Kidney epithelial cell (primary cell): ENCODE results near the gene TMEM151B. TPM values are rescaled to one million over a fixed set of nuclear protein-coding genes. Genes with fewer than 3 reads are reported as not detected.

Experiments
- DNase-seq: peaks from one replicate; pipeline ENCODE4 v3.0.0-alpha.2; 2010; ENCODE audit warnings: low read depth
- H3K27me3 ChIP-seq: 2 replicates; pipeline ENCODE4 v1.6.0; 2011; ENCODE audit warnings: low read length; ENCODE audit not compliant: control insufficient read depth, insufficient read depth
- H3K36me3 ChIP-seq: 2 replicates; pipeline ENCODE4 v1.5.1; 2011; ENCODE audit warnings: low read length; ENCODE audit not compliant: control insufficient read depth, insufficient read depth
- H3K4me3 ChIP-seq: 2 replicates; pipeline ENCODE4 v1.5.1; 2011; ENCODE audit warnings: low read depth, mild to moderate bottlenecking, control low read depth, low read length
- CTCF ChIP-seq: IDR thresholded peaks from 2 replicates; pipeline ENCODE4 v1.5.1; 2011; ENCODE audit warnings: mild to moderate bottlenecking, moderate library complexity, low read length, control low read depth, inconsistent platforms; ENCODE audit not compliant: insufficient read depth, poor library complexity, severe bottlenecking
- total RNA-seq: library from RNA; depleted of rRNA; stranded (reverse); fragments of >200 nt; gene quantifications from 2 replicates; pipeline ENCODE4 v1.2.3, GENCODE V29; 2015

The TMEM151B gene
- total RNA-seq, 1 donor from 2014 or later = 0.13 TPM

GRCh38 chr6:44285552-44286284, 15.5 kb downstream of the TMEM151B start:
- Histone ChIP-seq H3K27me3 (peaks cover 34% of the 10 kb centered on the region), H3K36me3 (no peaks in the 10 kb centered on the region), H3K4me3 (no peak overlapping the region)
- no peak for TF ChIP-seq CTCF
- no peak for DNase-seq

GRCh38 chr6:44286285-44286565, 16.0 kb downstream of the TMEM151B start:
- no peak for TF ChIP-seq CTCF
- no peak overlapping the region for H3K4me3 ChIP-seq
- peaks cover 33% of the 10 kb centered on the region for H3K27me3 ChIP-seq
- H3K36me3 ChIP-seq = no peaks in the 10 kb centered on the region
- DNase-seq = no peak

- Histone ChIP-seq H3K36me3 (no peaks in the 10 kb centered on the region), H3K27me3 (peaks cover 38% of the 10 kb centered on the region), H3K4me3 (no peak overlapping the region)
- no peak for DNase-seq
- TF ChIP-seq CTCF = no peak
Measured at GRCh38 chr6:44286747-44287146, 16.5 kb downstream of the TMEM151B start.

GRCh38 chr6:44289726-44290260, 19.5 kb downstream of the TMEM151B start:
- H3K27me3 ChIP-seq = peaks cover 45% of the 10 kb centered on the region
- no peak for TF ChIP-seq CTCF

GRCh38 chr6:44291841-44292240, 21.6 kb downstream of the TMEM151B start:
- DNase-seq = no peak
- TF ChIP-seq CTCF = no peak
- Histone ChIP-seq H3K27me3 (peaks cover 55% of the 10 kb centered on the region), H3K36me3 (no peaks in the 10 kb centered on the region), H3K4me3 (no peak overlapping the region)

More at GRCh38 chr6:44289726-44290260, 19.5 kb downstream of the TMEM151B start:
- no peak for DNase-seq
- no peaks in the 10 kb centered on the region for H3K36me3 ChIP-seq
- H3K4me3 ChIP-seq = no peak overlapping the region
